ENCODE data around the gene PSMB7.

Gene PSMB7

DNA sequence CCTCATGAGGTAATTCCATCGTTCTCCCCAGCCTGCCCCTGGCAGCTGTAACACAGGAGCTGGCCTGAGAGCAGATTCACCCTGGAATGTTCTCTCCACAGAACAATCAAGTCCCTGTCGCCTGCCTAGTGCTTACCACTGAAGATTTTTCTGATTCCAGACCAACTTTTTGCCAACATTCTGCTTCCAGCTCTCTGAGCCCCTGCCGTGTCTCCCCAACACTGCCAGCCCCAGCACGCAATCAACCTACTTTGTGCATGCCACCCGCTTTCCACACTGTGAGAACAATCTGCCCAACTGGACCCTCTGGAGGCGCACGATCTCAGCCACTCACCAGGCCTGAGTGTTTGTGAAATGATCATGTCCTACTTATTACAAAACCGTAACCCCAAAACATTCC is 62.6 kb downstream of the PSMB7 start:
- no peak overlapping the region for H3K27ac ChIP-seq
- TF ChIP-seq ZFX (IDR thresholded peaks at IDR 0.05), result no peak
- TF ChIP-seq, protein P1, sequence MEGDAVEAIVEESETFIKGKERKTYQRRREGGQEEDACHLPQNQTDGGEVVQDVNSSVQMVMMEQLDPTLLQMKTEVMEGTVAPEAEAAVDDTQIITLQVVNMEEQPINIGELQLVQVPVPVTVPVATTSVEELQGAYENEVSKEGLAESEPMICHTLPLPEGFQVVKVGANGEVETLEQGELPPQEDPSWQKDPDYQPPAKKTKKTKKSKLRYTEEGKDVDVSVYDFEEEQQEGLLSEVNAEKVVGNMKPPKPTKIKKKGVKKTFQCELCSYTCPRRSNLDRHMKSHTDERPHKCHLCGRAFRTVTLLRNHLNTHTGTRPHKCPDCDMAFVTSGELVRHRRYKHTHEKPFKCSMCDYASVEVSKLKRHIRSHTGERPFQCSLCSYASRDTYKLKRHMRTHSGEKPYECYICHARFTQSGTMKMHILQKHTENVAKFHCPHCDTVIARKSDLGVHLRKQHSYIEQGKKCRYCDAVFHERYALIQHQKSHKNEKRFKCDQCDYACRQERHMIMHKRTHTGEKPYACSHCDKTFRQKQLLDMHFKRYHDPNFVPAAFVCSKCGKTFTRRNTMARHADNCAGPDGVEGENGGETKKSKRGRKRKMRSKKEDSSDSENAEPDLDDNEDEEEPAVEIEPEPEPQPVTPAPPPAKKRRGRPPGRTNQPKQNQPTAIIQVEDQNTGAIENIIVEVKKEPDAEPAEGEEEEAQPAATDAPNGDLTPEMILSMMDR (conservative IDR thresholded peaks at IDR 0.05), result no peak

DNA sequence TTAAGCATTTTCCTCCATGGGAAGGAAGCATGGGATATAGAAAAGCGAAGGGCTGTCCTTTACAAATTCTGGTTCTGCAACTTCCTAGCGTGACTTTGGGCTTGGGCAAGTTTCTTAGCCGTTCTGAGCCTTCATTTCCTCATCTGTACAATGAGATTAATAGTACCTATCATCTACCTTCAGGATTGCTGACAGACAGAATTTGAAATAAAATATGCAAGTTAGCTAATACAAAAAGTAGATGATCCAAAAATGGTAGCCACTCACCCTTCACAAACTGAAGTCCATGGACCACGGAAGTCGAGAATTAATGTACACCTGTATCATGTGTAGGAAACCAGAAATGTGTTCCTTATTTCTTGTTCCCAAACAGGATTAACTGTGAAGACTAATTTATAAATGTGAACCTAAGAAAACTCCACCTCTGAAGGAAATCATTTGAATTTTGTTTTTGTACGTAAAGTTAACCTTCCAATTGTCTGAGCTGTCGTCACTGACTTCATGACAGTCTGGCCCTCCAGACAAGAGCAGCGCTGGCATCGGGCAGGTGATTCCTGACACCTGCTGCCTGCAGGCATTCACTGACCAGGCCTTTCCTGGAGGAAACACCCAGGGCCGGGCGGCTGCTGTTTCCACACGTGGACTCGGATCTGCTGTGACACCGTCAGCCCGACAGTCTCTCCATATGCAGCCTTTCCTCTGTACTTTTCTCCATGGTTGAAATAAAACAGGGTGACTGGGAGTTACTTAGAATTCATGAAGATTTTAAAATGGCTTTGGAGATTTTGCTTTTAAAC is 63.4 kb downstream of the PSMB7 start:
- no peak overlapping the region for H3K27ac ChIP-seq
- no peak for TF ChIP-seq ZFX (IDR thresholded peaks at IDR 0.05)
- TF ChIP-seq, protein P1 (conservative IDR thresholded peaks at IDR 0.05), result no peak

DNA sequence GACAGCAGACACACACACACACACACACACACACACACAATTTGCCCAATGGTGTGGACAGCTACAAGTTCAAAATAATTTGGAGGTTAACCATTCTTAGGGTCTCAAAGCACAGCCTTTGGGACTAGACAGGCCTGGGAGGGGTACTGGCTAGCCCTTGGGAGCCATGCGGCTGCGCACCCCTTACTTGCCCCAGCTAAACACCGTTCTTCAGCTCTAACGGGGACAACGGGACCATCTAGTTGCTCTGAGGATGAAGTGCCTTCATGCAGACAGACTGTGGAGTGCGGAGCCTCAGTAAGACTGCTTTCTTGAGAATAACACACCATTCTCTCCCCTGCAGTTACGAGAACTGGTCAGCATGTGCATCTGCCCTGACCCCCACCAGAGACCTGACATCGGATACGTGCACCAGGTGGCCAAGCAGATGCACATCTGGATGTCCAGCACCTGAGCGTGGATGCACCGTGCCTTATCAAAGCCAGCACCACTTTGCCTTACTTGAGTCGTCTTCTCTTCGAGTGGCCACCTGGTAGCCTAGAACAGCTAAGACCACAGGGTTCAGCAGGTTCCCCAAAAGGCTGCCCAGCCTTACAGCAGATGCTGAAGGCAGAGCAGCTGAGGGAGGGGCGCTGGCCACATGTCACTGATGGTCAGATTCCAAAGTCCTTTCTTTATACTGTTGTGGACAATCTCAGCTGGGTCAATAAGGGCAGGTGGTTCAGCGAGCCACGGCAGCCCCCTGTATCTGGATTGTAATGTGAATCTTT is 64.6 kb downstream of the PSMB7 start:
- TF ChIP-seq, protein P1 (conservative IDR thresholded peaks at IDR 0.05), result no peak
- no peak for TF ChIP-seq ZFX (IDR thresholded peaks at IDR 0.05)
- H3K27ac ChIP-seq, result no peak overlapping the region

DNA sequence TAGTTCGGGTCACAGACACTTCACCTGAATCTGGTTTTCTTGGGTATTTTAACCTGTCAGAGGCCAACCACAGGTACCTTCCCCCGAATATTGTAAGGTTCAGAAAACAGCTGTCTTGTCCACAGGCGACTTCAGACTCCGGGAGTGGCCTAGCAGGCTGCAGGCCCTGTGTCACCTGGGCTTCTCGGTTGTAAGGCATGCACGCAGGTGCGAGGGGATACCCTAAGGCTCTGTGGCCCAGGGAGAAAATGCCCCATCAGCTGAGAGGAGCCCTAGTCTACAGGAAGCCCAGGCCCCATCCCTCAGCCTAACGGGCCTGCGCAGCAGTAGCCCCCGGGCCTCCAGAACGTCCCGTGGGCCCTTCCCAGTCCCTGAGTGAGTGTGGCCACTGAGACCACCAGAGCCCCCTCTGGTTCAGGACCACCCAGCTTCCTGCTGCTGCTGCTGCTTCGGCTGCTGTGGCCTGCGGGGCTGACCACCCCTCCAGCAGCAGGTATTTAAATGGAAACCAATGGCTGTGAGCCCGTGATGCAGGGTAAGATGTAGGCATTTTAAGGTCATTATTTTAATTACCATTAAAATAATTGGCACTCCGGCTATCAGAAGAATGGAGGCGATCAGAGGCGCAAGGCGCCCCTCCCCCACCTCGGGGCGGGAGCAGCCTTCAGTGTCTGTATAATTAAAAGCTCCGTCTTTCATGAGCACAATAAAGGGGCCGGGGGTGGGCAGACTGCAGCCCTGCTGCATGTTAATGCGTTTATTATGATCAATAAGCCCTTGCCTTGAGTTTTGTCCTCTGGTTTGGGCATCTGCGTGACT is 65.4 kb downstream of the PSMB7 start:
- no peak for TF ChIP-seq ZFX (IDR thresholded peaks at IDR 0.05)
- TF ChIP-seq, protein P1 (conservative IDR thresholded peaks at IDR 0.05), result no peak

DNA sequence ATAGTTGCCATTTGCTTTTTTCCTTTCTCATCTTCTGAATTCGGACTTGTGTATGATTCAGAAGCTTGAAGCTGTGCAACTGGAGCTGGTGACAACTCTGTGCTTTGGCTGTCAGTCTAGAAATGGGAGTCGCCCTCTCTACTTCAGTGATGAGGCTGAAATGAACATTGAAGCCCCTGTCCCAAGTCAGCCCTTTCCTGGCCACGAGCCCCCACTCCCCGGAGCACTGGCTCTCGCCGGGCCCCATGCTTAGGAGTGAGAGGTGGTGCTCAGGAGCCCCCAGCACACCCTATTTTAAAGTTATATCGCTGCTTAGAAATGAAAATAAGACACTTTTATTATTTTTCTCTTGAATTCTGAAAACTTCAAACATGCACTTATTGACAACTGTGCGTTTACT is 66.0 kb downstream of the PSMB7 start:
- TF ChIP-seq, protein P1 (conservative IDR thresholded peaks at IDR 0.05), result no peak
- no peak overlapping the region for H3K27ac ChIP-seq

More for the DNA sequence above, 65.4 kb downstream of the PSMB7 start:
- H3K27ac ChIP-seq, result no peak overlapping the region

DNA sequence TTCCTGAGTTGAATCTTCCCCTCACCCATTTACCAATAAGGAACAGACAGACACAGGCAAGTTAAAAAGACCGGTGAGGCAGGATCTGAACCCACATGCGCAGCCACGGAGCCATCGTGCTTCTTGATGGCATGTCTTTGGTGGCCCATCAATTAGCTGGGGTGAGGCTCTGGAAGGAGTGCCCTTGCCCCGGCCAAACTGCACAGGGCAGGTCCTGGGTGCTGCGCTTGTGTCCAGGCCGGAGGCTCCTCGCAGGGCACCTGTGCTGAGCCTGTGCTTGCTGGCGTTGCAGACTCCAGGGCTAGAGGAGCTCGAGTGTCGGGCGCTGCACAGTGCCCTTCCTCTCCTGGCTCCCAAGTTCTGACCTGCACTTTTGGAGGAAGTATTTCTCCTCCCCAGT is 66.4 kb downstream of the PSMB7 start:
- no peak for TF ChIP-seq ZFX (IDR thresholded peaks at IDR 0.05)
- TF ChIP-seq, protein P1 (conservative IDR thresholded peaks at IDR 0.05), result no peak
- no peak overlapping the region for H3K27ac ChIP-seq
